Fibroblast of skin of right biceps (primary cell): ENCODE data around the gene TOM1L2.

ENCODE experiments used
- DNase-seq: peaks from one replicate; pipeline ENCODE4 v3.0.0-alpha.2; 2013

TOM1L2 gene

GRCh38 chr17:17827826-17828621, 144.2 kb downstream of the TOM1L2 start:
- no peak for DNase-seq

GRCh38 chr17:17826942-17827785, 145.0 kb downstream of the TOM1L2 start:
- DNase-seq: no peak

GRCh38 chr17:17826342-17826713, 145.9 kb downstream of the TOM1L2 start:
- no peak for DNase-seq

- no peak for DNase-seq
These were observed 147.2 kb downstream of the TOM1L2 start for GRCh38 chr17:17824783-17825614.

GRCh38 chr17:17824119-17824782, 147.9 kb downstream of the TOM1L2 start:
- DNase-seq: no peak

- peak; percentile 85 for DNase-seq
These were observed 148.6 kb downstream of the TOM1L2 start for GRCh38 chr17:17823433-17824118.

GRCh38 chr17:17822616-17823015, 149.6 kb downstream of the TOM1L2 start:
- no peak for DNase-seq

- DNase-seq: peak; percentile 35
These were observed 150.0 kb downstream of the TOM1L2 start for GRCh38 chr17:17822189-17822588.

- no peak for DNase-seq
These were observed 151.6 kb downstream of the TOM1L2 start for GRCh38 chr17:17820463-17821158.

- no peak for DNase-seq
These were observed 152.2 kb downstream of the TOM1L2 start for GRCh38 chr17:17820046-17820445.

- peak; percentile 81 for DNase-seq
These were observed 152.6 kb downstream of the TOM1L2 start for GRCh38 chr17:17819561-17819995.

- no peak for DNase-seq
These were observed 153.1 kb downstream of the TOM1L2 start for GRCh38 chr17:17819111-17819510.

GRCh38 chr17:17818088-17818526, 154.1 kb downstream of the TOM1L2 start:
- peak; percentile 18 for DNase-seq

- no peak for DNase-seq
These were observed 154.7 kb downstream of the TOM1L2 start for GRCh38 chr17:17817552-17817947.

- no peak for DNase-seq
These were observed 155.2 kb downstream of the TOM1L2 start for GRCh38 chr17:17816831-17817551.

GRCh38 chr17:17816240-17816814, 155.9 kb downstream of the TOM1L2 start:
- DNase-seq: no peak

GRCh38 chr17:17815436-17816200, 156.6 kb downstream of the TOM1L2 start:
- DNase-seq: no peak

GRCh38 chr17:17815062-17815406, 157.2 kb downstream of the TOM1L2 start:
- DNase-seq: no peak
